ENCODE results near the gene TSPAN11.

Gene TSPAN11, protein sequence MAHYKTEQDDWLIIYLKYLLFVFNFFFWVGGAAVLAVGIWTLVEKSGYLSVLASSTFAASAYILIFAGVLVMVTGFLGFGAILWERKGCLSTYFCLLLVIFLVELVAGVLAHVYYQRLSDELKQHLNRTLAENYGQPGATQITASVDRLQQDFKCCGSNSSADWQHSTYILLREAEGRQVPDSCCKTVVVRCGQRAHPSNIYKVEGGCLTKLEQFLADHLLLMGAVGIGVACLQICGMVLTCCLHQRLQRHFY

DNA sequence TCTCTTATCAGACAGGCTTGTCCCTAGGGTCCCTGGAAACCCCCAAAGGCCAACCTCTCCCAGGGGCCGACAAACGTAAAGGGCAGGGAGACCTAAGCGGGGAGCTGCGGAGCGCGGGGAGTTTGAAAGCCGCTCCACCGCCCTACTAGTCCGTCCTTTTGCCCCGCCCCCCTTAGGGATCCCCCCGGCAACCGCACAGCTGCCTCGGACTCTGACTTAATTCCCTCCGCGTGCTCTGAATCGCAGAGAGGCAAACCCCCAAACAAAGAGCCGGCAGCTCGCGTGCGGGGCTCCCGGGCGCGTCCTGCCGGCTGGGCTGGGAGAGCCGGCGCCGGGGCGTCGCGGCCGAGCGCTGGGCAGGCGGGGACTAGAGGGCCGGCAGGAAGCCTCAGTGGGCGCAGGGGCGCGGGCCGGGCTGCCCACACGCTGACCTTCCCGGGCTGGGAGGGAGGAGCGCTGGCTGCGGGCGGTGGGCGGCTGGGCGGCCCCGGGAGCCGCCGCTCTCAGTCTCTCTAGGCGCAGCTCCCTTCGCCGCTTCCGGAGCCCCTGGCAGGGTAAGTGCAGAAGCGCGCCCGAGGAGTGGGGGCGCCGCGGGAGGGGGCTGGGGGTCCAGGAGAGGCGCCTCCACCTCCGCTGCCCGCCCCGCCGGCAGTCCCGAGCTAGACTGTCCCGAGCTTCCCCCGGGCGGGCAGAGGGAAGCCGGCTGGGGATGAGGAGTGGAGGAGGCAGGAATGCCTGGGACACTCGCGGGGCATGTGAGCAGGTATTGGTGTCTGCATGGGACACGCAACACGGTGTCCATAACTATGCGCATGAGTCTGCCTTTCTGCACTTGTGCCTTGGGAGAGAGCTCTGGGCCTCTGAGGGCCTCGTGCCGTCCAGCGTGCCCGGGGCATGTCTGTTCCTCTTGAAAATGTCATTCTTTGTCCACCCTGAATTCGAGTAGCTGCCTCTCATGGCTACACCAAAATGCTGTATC, at the start of gene TSPAN11:
Gene TSPAN11, plus strand, starts transcription at position 506 of the 979 bp plus-strand sequence. CDS start 27,244 bp downstream, outside the sequence.
- no peak for DNase-seq

DNA sequence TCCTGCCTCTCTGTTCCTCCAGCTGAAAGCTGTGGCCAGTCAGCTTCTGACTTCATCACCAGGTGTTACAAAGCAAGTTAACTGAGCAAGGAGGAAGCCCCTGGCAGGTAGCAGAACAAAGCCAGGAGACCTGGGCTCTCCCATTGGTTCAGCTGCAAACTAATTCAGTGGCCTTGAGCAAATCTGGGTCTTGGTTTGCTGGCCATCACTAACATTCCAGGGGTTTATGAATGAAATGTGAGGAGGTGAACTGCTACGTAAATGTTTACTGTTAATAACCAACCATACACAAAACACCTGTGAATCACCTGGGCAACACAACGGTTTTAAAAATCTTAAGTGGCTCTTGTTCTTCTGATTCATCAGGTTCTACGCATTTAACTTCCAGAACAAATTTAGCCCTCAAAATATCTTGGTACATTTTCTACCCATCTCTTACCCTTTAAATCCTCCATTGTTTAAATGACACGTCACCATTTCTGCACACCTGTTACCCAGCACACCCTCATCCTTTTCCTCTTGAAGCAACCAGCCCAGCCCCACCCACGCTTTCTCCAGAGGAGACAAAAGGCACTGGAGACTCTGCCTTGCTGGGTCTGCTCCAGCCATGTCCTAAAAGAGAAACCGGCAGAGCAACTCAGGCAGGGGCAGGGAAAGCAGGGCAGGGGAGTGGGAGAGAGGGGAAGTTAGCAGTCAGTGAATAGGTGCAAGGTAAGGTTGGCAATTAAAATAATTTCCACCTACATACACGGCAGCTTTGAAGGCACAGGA, 49.3 kb upstream of the TSPAN11 start:
- no peak for DNase-seq

DNA sequence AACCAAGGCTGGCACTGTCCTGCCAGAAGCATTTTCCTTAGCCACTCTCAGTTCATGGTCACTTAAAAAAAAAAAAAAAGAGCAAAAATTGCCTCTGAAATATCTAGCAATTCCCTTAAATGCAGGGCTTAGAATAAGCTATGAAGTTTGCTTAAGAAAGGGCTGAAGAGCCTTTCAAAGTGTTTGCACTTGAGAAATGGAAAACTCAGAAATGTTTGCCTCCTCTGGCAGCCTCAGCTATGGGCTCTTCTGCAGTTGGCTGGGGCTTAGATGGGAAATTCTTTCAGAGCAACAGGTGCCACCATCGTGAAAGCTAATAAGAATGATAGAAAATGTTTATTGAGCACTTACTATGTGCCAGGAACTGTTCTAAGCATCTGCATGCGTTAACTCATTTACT, 48.5 kb upstream of the TSPAN11 start:
- DNase-seq, result no peak

DNA sequence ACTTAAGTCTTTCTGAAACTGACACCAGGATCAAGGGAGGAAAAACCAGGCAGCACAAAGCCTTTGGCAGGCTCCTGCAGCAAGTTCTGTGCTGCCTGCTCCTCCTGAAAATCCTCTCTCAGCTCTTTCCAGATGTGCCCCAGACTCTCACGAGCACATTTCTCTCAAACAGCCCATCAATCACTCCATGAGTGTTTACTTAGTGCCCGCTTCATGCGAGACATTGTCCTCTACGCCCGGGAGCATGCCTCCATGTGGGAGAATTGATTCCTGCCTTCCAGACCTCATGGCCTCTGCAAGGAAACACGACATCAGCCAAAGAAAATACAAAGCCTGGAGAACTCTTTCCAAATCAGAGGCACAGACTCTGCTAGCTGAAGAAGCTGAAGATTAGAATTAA, 46.5 kb upstream of the TSPAN11 start:
- DNase-seq, result peak; percentile 95

DNA sequence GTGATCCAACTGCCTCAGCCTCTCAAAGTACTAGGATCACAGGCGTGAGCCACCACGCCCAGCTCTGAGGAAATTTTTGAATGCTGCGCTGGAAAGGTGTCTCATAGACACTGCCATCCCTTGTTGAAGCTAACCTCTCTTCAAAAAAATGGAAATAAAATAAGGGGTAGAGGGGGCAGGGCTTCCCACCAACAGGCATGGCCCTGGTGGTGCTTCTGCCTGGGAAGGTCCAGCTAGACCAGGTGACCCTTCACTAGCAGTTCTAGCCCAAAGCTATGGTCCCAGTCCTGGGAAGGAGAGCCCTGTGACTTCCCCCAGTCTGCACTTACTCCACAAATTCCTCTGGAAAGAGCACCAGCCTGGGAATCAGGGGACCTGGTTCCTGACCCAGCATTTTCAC, 45.7 kb upstream of the TSPAN11 start:
- no peak for DNase-seq

DNA sequence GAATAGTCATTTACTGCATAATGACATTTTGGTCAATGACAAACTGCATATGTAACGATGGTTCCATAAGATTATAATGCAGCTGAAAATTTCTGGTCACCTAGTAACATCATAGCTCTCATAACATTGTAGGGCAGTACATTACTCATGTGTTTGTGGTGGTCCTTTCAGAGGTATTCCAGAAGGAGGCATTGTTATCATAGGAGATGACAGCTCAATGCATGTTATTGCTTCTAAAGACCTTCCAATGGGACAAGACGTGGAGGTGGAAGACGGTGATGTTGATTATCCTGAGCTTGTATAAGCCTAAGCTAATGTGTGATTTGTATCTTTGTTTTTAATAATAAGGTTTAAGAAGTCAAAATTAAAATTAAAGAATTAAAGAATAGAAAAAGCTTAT, 43.8 kb upstream of the TSPAN11 start:
- peak; percentile 22 for DNase-seq

DNA sequence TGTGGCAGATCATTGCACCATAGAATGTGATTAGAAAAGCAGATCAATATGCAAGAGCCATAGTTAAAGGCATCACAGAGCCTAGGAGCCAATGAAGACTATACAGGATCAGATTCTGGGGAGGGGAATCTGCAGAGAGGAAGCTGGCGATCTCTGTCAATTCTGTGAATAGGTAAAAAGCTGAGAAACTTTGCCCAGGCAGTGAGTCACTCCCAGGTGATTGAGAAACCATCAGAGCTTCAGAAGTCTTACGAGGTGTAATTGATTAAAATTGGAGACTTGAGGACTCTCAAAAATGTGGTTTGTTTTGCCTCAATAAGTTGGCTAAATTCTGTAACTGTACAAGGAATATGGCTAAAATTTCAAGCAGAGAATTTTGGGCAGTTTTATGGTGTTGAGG, 41.7 kb upstream of the TSPAN11 start:
- no peak for DNase-seq

DNA sequence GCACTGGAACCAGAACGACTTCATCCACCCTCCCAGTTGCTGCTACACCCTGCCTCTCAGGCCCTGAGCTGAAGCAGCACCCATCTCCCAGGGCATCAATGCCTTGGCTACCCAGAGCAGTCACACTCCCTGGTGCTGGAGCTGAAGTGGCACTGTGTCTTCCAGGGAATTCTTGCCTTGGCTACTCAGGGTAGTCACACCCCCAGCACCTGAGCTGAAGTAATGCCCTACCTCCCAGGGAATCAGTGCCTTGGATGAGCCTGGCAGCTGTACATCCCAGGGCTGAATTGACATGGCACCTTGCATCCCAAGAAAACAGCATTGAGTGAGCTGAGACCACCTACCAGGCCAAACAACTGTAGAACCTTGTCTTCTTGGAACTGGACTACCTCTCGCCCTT, 41.2 kb upstream of the TSPAN11 start:
- no peak for DNase-seq

DNA sequence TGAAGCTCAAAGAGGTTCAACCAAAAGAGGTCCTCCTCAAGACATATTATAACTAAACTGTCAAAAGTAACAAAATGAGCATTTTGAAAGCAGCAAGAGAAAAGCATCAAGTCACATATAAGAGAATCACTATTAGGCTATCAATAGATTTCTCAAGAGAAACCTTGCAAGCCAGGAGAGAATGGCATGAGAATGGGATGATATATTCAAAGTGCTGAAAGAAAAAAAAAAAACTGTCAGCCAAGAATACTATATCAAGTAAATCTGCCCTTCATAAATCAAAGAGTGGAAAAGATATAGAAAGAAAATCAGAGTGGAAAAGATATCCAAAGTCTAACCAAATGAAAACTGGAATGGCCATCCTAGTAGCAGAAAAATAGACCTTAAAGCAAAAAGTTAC, 39.3 kb upstream of the TSPAN11 start:
- no peak for DNase-seq

DNA sequence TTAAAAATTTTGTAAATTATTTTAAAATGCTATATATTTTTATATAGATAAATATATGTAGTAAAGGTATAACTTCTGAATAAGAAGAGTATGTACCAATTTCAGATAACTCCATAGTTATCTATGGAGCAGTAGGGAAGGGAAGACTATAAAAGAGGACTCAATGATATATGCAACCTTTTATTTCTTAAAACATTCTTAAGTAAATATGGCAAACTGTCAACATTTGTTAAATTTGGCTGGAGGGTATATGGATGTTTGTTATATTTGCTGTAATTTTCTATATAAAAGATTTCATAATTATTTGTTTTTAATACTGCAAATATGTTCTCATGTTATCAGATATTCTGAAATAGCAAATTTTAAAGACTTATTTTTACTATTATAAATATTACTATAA, 38.3 kb upstream of the TSPAN11 start:
- DNase-seq, result no peak

DNA sequence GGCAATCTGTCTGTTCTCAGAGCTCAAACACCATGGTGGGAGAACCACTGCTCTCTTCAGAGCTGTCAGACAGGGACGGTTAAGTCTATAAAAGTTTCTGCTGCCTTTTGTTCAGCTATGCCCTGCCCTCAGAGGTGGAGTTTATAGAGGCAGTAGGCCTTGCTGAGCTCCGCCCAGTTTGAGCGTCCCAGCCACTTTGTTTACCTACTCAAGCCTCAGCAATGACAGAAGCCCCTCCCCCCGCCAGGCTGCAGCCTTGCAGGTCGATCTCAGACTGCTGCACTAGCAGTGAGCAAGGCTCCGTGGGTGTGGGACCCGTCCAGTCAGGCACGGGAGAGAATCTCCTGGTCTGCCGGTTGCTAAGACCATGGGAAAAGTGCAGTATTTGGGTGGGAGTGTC, 32.0 kb upstream of the TSPAN11 start:
- peak; percentile 76 for DNase-seq

DNA sequence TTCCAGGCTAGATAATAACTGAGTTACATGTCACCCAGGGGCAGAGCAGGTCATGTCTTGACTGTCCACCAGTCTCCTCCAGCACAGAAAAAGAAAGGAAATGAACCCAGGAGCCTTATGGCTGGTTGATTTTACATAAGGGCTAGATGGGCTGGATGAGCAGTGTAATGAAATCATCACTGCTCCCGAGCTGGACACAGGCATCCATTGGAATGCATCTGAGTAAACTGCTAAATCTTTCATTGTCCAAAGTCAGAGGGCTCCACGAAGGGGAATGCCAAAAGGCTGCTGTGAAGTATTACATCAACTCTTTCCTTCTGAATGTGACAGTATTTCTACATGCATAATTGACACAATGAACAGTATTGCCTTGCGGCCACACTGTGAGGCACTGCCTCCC, 30.1 kb upstream of the TSPAN11 start:
- no peak for DNase-seq

DNA sequence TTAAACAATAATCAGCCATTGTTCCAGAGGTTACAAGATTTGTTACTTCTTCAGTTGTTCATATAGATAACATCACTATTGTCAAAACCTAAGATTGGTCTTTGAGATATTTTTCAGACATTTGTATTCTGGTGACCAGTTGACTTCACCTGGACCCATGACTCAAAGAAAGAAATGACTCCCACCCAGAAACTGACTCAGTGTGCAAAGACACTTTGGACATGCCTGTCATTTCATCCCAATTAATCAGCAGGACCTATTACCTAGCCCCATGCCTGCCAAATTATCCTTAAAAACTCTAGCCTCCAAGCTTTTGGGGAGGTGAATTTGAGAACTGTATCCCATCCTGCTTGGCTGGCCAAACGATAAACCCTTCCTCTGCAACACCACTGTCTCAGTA, 27.7 kb upstream of the TSPAN11 start:
- no peak for DNase-seq

DNA sequence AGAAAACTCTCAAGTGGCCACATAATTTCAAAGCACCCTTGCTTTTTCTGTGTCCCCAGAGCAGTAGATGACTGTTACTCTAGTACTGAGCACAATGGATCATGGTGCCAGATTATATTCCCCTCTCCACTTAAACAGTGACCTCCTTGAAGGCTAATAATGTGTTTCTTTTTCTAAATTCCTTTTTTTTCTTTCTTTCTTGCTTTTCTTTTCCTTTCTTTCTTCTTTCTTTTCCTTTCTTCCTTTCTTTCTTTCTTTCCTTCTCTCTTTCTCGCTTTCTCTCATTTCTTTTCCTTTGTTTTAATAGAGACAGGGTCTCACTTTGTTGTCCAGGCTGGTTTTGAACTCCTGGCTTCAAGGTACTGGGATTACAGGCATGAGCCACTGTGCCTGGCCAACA, 26.2 kb upstream of the TSPAN11 start:
- DNase-seq, result no peak

DNA sequence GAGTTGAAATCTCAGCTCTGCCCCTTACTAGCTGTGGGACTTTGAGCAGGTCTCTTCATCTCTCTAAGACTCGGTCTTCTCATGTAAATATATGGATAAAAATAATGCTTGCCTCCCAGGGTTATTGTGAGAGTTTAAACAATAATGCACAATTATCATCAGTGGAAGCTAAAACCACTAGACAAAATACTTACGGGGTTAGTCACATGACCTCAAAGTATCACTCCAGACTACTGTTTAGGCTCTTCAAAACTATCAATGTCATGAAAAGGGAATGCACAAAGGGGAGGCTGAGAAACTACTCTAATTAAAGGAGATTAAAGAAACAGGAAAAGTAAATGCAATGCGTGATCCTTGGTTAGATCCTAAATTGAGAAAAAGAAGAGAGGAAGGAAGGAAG, 24.5 kb upstream of the TSPAN11 start:
- DNase-seq, result no peak

DNA sequence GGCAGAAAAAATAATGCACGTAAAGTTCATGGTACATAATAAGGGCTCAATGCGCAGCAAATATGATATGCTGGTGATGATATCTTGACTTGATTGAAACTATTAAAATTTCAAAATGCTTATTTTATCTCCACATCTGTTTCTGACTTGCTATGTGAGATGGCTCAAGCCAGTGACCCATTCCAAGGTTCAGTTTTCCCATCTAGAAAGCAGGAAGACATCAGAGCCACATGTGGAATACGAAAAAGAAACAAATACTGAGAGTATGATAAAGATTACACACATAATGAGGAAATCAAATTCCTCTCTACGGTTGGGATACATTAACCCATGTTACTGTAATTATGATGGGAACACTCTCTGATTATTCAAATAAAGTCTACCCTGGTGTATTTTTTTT, 24.0 kb upstream of the TSPAN11 start:
- no peak for DNase-seq

DNA sequence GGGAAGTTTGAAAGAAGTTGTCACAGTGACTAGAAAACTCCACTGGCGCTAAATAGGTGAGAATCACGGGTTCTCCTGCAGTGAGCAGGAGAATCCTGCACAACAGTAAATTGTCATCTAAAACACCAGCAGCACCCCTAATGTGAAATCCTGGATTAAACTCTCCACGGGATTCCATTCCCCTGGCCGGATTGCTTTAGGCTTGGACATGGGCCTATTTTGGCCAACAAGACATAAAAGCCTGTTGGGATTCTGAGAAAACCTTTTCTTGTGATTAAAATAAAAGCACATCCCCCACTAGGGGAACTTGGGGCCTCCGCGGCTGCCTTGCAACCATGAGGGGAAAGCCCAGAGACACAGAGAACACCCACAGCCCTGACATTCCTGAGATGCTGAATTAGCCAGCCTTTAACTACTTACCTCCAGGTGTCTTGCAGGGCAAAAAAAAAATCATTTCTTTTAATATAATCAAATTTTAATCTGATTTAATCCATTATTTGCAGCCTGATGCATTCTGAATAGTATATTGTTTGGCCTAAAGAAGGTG, 21.0 kb upstream of the TSPAN11 start:
- DNase-seq, result no peak

DNA sequence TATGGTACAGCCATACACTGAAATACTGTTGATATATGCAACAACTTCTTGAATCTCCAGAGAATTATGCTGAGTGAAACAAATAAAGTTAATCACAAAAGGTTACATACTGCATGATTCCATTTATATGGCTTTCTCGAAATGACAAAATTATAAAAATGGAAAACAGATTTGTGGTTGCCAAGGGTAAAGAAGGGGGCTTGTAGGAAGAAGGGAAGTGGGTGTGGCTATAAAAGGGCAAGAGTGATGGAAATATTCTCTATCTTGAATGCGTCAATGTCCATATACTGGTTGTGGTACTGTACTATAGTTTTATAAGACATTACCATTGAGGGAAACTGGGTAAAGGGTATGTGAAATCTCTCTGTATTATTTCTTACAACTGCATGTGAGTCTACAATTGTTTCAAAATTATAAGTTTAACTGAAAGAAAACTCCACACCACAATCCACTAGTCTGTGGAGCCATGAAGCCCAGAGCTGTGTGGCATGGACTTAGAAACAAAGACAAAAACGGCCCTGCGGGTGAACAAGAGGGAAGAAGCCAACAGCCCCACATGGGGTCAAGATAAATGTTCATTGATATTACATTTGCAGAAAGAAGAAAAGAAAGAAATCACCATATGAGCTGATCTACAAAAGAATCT, 18.3 kb upstream of the TSPAN11 start:
- no peak for DNase-seq

DNA sequence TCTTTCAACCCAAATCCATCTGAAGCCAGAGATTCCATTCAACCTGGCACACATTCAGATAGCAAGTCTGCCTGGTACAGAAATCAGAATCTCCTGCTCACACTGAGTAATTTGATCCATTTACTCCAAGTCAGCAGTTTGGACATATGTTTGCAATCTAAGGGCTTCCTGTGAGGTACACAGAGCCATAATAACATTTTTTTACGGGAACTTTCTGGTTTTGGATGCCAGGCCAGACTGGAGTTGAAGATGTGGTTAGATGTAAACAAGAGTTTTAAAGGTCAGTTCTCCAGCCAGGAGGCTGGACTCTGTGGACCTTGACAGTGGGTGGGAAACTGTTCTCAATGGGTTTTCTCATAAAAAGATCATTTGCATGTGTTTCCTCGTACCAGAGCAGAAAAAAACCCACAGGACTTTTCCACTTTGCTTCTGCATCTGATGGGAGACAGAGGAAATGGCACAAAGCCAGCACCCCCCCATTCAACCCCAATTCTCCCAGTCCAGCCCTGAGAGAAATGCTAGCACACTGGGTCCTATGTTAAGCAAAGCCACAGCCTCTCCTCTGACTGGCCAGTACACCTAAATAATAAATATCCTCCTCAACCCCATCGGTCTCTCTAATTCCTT, 17.7 kb upstream of the TSPAN11 start:
- no peak for DNase-seq

DNA sequence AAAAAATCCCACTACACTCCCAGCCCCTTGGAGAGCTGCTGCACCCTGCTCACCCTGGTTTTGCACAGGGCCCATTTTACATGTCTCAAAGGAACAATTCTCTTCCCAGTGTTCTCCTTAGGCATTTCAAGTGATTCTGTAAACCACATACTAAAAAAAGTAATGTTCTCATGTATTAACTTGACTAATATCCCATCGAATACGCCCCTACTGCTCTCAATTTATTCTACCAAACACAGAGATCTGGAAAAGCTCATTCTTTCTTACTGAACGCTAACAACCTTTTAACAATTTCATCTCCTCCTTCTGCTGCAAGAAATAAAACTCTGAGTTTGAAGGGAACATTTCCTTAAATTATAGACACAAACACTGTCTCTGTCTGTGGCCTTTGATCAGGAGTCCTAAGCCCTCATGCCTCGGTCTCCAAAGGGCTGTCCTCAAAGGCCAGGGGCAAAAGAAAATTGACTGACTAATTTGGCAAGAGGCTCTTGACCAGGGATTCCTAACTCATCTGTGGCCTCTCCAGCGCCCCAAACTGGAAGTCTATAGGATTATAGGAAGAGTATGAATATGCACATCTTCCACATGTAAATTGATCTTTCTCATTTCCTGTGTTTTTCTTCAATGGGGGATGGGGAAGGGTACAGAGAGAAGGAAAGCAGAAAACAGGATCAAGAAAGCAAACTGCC, 17.1 kb upstream of the TSPAN11 start:
- DNase-seq, result no peak

DNA sequence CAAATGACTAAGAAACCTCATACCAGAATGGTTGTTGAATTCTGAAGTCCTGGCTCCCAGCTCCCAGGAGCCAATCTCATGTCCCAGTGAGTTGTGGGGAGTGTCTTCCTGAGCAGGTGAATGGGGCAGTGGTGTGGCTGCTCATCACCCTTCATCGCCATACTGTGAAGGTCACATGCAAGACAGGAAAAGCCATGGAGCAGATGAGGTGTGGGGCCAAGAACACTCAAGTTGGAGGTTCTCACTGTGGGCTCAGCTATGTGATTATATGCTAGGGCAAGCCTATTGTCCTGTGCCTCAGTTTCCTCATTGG, 16.6 kb upstream of the TSPAN11 start:
- no peak for DNase-seq

DNA sequence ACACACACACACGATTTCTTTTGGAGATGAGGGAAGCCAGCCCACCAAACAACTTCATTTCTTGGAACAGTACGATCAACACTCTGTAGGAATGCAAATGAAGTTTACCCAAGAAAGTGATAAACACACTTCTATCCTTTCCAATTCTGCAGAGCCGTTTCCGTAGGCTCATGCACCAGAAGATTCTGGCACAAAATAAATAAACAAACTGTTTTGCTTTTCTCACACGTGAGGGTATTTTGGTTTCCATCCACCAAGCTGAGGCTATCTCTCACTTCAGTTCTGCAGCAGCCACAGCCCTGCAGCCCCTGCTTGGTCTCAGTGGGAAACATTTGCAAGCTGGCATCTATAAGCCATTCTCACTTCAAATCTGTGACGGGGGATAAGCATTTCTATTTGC, 15.3 kb upstream of the TSPAN11 start:
- DNase-seq, result no peak
